NB4 (cell line): ENCODE data around the gene CDK15.

Experiments used
- POLR2A ChIP-seq: IDR thresholded peaks from 2 replicates; pipeline ENCODE4 v1.6.1; 2011; ENCODE audit warnings: mild to moderate bottlenecking; ENCODE audit not compliant: insufficient read length; ENCODE audit errors: extremely low read depth
- TF ChIP-seq, protein P1 (sequence below): IDR thresholded peaks from one replicate; pipeline ENCODE4 v1.5.1; 2012; ENCODE audit warnings: low read depth, low read length

- no peak for TF ChIP-seq POLR2A
- TF ChIP-seq, protein P1, sequence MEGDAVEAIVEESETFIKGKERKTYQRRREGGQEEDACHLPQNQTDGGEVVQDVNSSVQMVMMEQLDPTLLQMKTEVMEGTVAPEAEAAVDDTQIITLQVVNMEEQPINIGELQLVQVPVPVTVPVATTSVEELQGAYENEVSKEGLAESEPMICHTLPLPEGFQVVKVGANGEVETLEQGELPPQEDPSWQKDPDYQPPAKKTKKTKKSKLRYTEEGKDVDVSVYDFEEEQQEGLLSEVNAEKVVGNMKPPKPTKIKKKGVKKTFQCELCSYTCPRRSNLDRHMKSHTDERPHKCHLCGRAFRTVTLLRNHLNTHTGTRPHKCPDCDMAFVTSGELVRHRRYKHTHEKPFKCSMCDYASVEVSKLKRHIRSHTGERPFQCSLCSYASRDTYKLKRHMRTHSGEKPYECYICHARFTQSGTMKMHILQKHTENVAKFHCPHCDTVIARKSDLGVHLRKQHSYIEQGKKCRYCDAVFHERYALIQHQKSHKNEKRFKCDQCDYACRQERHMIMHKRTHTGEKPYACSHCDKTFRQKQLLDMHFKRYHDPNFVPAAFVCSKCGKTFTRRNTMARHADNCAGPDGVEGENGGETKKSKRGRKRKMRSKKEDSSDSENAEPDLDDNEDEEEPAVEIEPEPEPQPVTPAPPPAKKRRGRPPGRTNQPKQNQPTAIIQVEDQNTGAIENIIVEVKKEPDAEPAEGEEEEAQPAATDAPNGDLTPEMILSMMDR, result no peak
Measured at GRCh38 chr2:201930043-201930442, 123.7 kb downstream of the CDK15 start.
